ENCODE results near the gene RBMS1. TPM values are rescaled to one million over a fixed set of nuclear protein-coding genes. Genes with fewer than 3 reads are reported as not detected.
"Not testable (repeated sequence)": the region's sequence is repeated elsewhere in the genome, so short reads cannot be mapped to it uniquely, and the experiment has no call there.

The RBMS1 gene
- total RNA-seq, 4 donors from 2014 or later = 50.2 to 62.3 (median 59.1) TPM

- 83 to 84% methylated on average over 5 of the region's 5 CpGs for WGBS, 2 donors
- DNase-seq (ENCODE audit: low spot score in 2 of 2) = no peak
- TF ChIP-seq POLR2A (IDR thresholded peaks at IDR 0.05) (no peak), CTCF (IDR thresholded peaks at IDR 0.05) (no peak)
- intact Hi-C loops (cut with DNase I; ENCODE audit: low total_unique reads) = no loop called here
- no peak overlapping the region for H3K4me3 ChIP-seq (ENCODE audit: low read depth, poor library complexity, severe bottlenecking)
Measured at GRCh38 chr2:160457588-160457987, 36.0 kb downstream of the RBMS1 start.

GRCh38 chr2:160454070-160454797, 39.4 kb downstream of the RBMS1 start:
- whole genome bisulfite sequencing, 2 donors = 72 to 80% methylated on average over 2 of the region's 2 CpGs
- intact Hi-C loops (cut with DNase I; ENCODE audit: low total_unique reads) = no loop called here
- no peak overlapping the region for H3K4me3 ChIP-seq (ENCODE audit: low read depth, poor library complexity, severe bottlenecking)
- TF ChIP-seq CTCF (IDR thresholded peaks at IDR 0.05) = no peak
- TF ChIP-seq POLR2A (IDR thresholded peaks at IDR 0.05) = no peak
- no peak for DNase-seq (ENCODE audit: low spot score in 2 of 2)

GRCh38 chr2:160453111-160453820, 40.3 kb downstream of the RBMS1 start:
- intact Hi-C loops (cut with DNase I; ENCODE audit: low total_unique reads) = no loop called here
- TF ChIP-seq CTCF (IDR thresholded peaks at IDR 0.05) (no peak), POLR2A (IDR thresholded peaks at IDR 0.05) (no peak)
- no peak for DNase-seq (ENCODE audit: low spot score in 2 of 2)
- 47 to 65% methylated on average over 3 of the region's 3 CpGs for WGBS, 2 donors
- H3K4me3 ChIP-seq (ENCODE audit: low read depth, poor library complexity, severe bottlenecking) = no peak overlapping the region

- intact Hi-C loops (cut with DNase I; ENCODE audit: low total_unique reads) = no loop called here
- H3K4me3 ChIP-seq (ENCODE audit: low read depth, poor library complexity, severe bottlenecking) = no peak overlapping the region
- DNase-seq (ENCODE audit: low spot score in 2 of 2) = no peak
- TF ChIP-seq POLR2A (IDR thresholded peaks at IDR 0.05) (no peak), CTCF (IDR thresholded peaks at IDR 0.05) (no peak)
Measured at GRCh38 chr2:160450486-160450885, 43.1 kb downstream of the RBMS1 start.

GRCh38 chr2:160448821-160449220, 44.8 kb downstream of the RBMS1 start:
- intact Hi-C loops (cut with DNase I; ENCODE audit: low total_unique reads); H3K4me3 ChIP-seq (ENCODE audit: low read depth, poor library complexity, severe bottlenecking); DNase-seq (ENCODE audit: low spot score in 2 of 2): not testable (repeated sequence)
- WGBS, 2 donors = 92 to 95% methylated on average over 8 to 20 of the region's 29 CpGs

- TF ChIP-seq POLR2A (IDR thresholded peaks at IDR 0.05) = no peak
- no peak for TF ChIP-seq CTCF (IDR thresholded peaks at IDR 0.05)
- no peak for DNase-seq (ENCODE audit: low spot score in 2 of 2)
- intact Hi-C loops (cut with DNase I; ENCODE audit: low total_unique reads) = no loop called here
- WGBS, 2 donors = 96 to 98% methylated on average over 1 of the region's 1 CpG
- no peak overlapping the region for H3K4me3 ChIP-seq (ENCODE audit: low read depth, poor library complexity, severe bottlenecking)
Measured at GRCh38 chr2:160445673-160446072, 47.9 kb downstream of the RBMS1 start.

Measured in lower leg skin (tissue), 4 donors.